ENCODE results near the gene DYRK3. TPM values are rescaled to one million over a fixed set of nuclear protein-coding genes. Genes with fewer than 3 reads are reported as not detected.
"Not testable (repeated sequence)": the region's sequence is repeated elsewhere in the genome, so short reads cannot be mapped to it uniquely, and the experiment has no call there.

The DYRK3 gene
- total RNA-seq, 6 experiments from 2014 or later = 24.2 to 27.4 (median 26.9) TPM

GRCh38 chr1:206634365-206635079 lies 814 bp upstream of the DYRK3 start:
- Mint-ChIP-seq H3K4me1 (ENCODE audit: low read depth) (peaks cover 66% of the 10 kb centered on the region), H3K27me3 (ENCODE audit: insufficient read depth) (0 out of 2 replicates have a peak, but pooled peaks cover 3% of the 10 kb centered on the region), H3K27ac (peak overlapping the region; percentile 93), H3K36me3 (ENCODE audit: low read depth) (0 out of 2 replicates have a peak, but pooled peaks cover 5% of the 10 kb centered on the region), H3K9me3 (no peaks in the 10 kb centered on the region), H3K4me3 (peak overlapping the region; percentile 99)
- TF ChIP-seq CTCF (IDR thresholded peaks at IDR 0.05) = peak; percentile 93
- DNase-seq = peak; percentile 87

- H3K4me1 Mint-ChIP-seq (ENCODE audit: low read depth) = peaks cover 64% of the 10 kb centered on the region
- H3K27me3 Mint-ChIP-seq (ENCODE audit: insufficient read depth) = 0 out of 2 replicates have a peak, but pooled peaks cover 3% of the 10 kb centered on the region
- peaks cover 11% of the 10 kb centered on the region; the same call in 1 of the 2 replicates for H3K36me3 Mint-ChIP-seq (ENCODE audit: low read depth)
- DNase-seq = peak; percentile 3
- H3K9me3 Mint-ChIP-seq = no peaks in the 10 kb centered on the region
- peak overlapping the region; percentile 85 for H3K27ac Mint-ChIP-seq
- H3K4me3 Mint-ChIP-seq = peak overlapping the region; percentile 99
- TF ChIP-seq CTCF (IDR thresholded peaks at IDR 0.05) = no peak
These were observed 626 bp downstream of the DYRK3 start for GRCh38 chr1:206635978-206636345.

- H3K27ac Mint-ChIP-seq = peak overlapping the region; percentile 85
- 0 out of 2 replicates have a peak, but pooled peaks cover 3% of the 10 kb centered on the region for H3K27me3 Mint-ChIP-seq (ENCODE audit: insufficient read depth)
- H3K9me3 Mint-ChIP-seq = no peaks in the 10 kb centered on the region
- H3K36me3 Mint-ChIP-seq (ENCODE audit: low read depth) = peaks cover 11% of the 10 kb centered on the region; the same call in 1 of the 2 replicates
- peak overlapping the region; percentile 99 for H3K4me3 Mint-ChIP-seq
- H3K4me1 Mint-ChIP-seq (ENCODE audit: low read depth) = peaks cover 59% of the 10 kb centered on the region
- no peak for TF ChIP-seq CTCF (IDR thresholded peaks at IDR 0.05)
- no peak for DNase-seq
These were observed 1.3 kb downstream of the DYRK3 start for GRCh38 chr1:206636671-206637070.

- Mint-ChIP-seq H3K27ac (peak overlapping the region; percentile 85), H3K27me3 (ENCODE audit: insufficient read depth) (0 out of 2 replicates have a peak, but pooled peaks cover 3% of the 10 kb centered on the region)
These were observed 2.3 kb downstream of the DYRK3 start for GRCh38 chr1:206637605-206638004.

GRCh38 chr1:206642074-206642473 lies 6.7 kb downstream of the DYRK3 start:
- DNase-seq; H3K9me3 Mint-ChIP-seq; H3K27ac Mint-ChIP-seq; H3K4me3 Mint-ChIP-seq; H3K27me3 Mint-ChIP-seq (ENCODE audit: insufficient read depth): not testable (repeated sequence)
- Mint-ChIP-seq H3K36me3 (ENCODE audit: low read depth) (peaks cover 25% of the 10 kb centered on the region), H3K4me1 (ENCODE audit: low read depth) (peaks cover 22% of the 10 kb centered on the region)

More at GRCh38 chr1:206637605-206638004, 2.3 kb downstream of the DYRK3 start:
- TF ChIP-seq CTCF (IDR thresholded peaks at IDR 0.05) = no peak
- Mint-ChIP-seq H3K4me3 (peak overlapping the region; percentile 99), H3K4me1 (ENCODE audit: low read depth) (peaks cover 54% of the 10 kb centered on the region), H3K36me3 (ENCODE audit: low read depth) (peaks cover 11% of the 10 kb centered on the region; the same call in 1 of the 2 replicates), H3K9me3 (no peaks in the 10 kb centered on the region)
- DNase-seq = no peak

GRCh38 chr1:206643118-206643698 lies 7.9 kb downstream of the DYRK3 start:
- Mint-ChIP-seq H3K27ac (no peak overlapping the region), H3K27me3 (ENCODE audit: insufficient read depth) (no peaks in the 10 kb centered on the region), H3K9me3 (no peaks in the 10 kb centered on the region), H3K36me3 (ENCODE audit: low read depth) (peaks cover 31% of the 10 kb centered on the region), H3K4me1 (ENCODE audit: low read depth) (peaks cover 12% of the 10 kb centered on the region), H3K4me3 (no peak overlapping the region)
- no peak for TF ChIP-seq CTCF (IDR thresholded peaks at IDR 0.05)
- DNase-seq = no peak
